Vagina (tissue), 2 donors: Measurements from ENCODE around the gene GJC2. TPM values are rescaled to one million over a fixed set of nuclear protein-coding genes. Genes with fewer than 3 reads are reported as not detected.
A peak's percentile ranks its signal among the peaks of the same experiment; 100 is the strongest.

Experiments used
- DNase-seq, 2 donors: peaks; one replicate each; pipeline ENCODE4 v3.0.0-alpha.2; 2017; ENCODE audit errors: extremely low spot score in 2 of 2
- H3K27ac ChIP-seq: fragments of 200-600 bp; sonication (generic); one replicate; pipeline ENCODE4 v1.5.1; 2019
- H3K27me3 ChIP-seq: fragments of 200-600 bp; sonication (generic); one replicate; pipeline ENCODE4 v1.5.1; 2019
- H3K36me3 ChIP-seq, 2 donors: fragments of 200-600 bp; sonication (generic); one replicate each; pipeline ENCODE4 v1.5.1; 2017 to 2019
- H3K4me1 ChIP-seq: fragments of 200-600 bp; sonication (generic); one replicate; pipeline ENCODE4 v1.5.1; 2019
- H3K4me3 ChIP-seq, 2 donors: fragments of 200-600 bp; sonication (generic); 1 replicate in 1 of 2; 2 replicates in 1 of 2; pipeline ENCODE4 v1.5.1; 2016 to 2019
- H3K9me3 ChIP-seq: fragments of 200-600 bp; sonication (generic); one replicate; pipeline ENCODE4 v1.5.1; 2019
- POLR2A ChIP-seq, 2 donors: fragments of 450-650 bp; IDR thresholded peaks; one replicate each; pipeline ENCODE4 v1.6.1; 2017; ENCODE audit warnings: antibody characterized with exemption in 2 of 2, mild to moderate bottlenecking in 2 of 2, moderate library complexity in 2 of 2
- POLR2AphosphoS5 ChIP-seq, 2 donors: sonication (generic); formaldehyde crosslinking; IDR thresholded peaks; one replicate each; pipeline ENCODE4 v1.9.0; 2017; ENCODE audit warnings: antibody characterized with exemption in 2 of 2, mild to moderate bottlenecking in 2 of 2, low read depth in 1 of 2; ENCODE audit not compliant: insufficient read depth in 1 of 2
- intact Hi-C: fragments of 100-400 bp; cut with DNase I; formaldehyde crosslinking; loops from one replicate; pipeline ENCODE4 v1.15.1; 2023
- total RNA-seq: library from RNA; depleted of rRNA; stranded (reverse); fragments of >200 nt; gene quantifications from one replicate; pipeline ENCODE4 v1.2.3, GENCODE V29; 2016
- TF ChIP-seq, protein P1 (sequence below), 3 experiments: fragments of 450-650 bp in 2 of 3; fragments of 200-600 bp in 1 of 3; sonication (generic) in 1 of 3; IDR thresholded peaks; one replicate each; pipeline ENCODE4 v1.5.1; 2017 to 2019; ENCODE audit warnings: antibody characterized with exemption in 3 of 3, mild to moderate bottlenecking in 2 of 3, moderate library complexity in 2 of 3

The GJC2 gene
- total RNA-seq, 1 donor from 2014 or later, result 4.4 TPM

DNA sequence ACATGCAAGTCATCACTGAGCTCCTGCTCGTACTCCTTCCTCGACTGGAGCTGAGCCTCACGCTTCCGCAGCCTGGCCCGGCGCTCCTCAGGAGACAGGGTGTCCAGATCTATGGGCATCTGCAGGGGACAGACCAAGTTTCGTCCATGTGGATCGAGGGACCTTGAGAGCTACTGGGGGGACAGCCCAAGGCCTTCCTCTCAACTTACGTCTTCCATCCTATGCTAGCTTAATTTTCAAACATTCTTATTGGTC lies 43.0 kb upstream of the GJC2 start:
- DNase-seq, result no peak
- intact Hi-C loops, result no loop called here
- no peaks in the 10 kb centered on the region for H3K27me3 ChIP-seq
- H3K36me3 ChIP-seq, result peaks cover 0 to 11% of the 10 kb centered on the region in 2 donors
- H3K27ac ChIP-seq, result no peak overlapping the region
- H3K4me3 ChIP-seq, result no peak overlapping the region
- no peak for TF ChIP-seq POLR2A (IDR thresholded peaks at IDR 0.05)
- TF ChIP-seq, protein P1, sequence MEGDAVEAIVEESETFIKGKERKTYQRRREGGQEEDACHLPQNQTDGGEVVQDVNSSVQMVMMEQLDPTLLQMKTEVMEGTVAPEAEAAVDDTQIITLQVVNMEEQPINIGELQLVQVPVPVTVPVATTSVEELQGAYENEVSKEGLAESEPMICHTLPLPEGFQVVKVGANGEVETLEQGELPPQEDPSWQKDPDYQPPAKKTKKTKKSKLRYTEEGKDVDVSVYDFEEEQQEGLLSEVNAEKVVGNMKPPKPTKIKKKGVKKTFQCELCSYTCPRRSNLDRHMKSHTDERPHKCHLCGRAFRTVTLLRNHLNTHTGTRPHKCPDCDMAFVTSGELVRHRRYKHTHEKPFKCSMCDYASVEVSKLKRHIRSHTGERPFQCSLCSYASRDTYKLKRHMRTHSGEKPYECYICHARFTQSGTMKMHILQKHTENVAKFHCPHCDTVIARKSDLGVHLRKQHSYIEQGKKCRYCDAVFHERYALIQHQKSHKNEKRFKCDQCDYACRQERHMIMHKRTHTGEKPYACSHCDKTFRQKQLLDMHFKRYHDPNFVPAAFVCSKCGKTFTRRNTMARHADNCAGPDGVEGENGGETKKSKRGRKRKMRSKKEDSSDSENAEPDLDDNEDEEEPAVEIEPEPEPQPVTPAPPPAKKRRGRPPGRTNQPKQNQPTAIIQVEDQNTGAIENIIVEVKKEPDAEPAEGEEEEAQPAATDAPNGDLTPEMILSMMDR (IDR thresholded peaks at IDR 0.05), result no peak
- TF ChIP-seq POLR2AphosphoS5 (IDR thresholded peaks at IDR 0.05; ENCODE audit: insufficient read depth in 1 of 2, low read depth in 1 of 2), result no peak
- H3K9me3 ChIP-seq, result no peaks in the 10 kb centered on the region
- H3K4me1 ChIP-seq, result peaks cover 45% of the 10 kb centered on the region

DNA sequence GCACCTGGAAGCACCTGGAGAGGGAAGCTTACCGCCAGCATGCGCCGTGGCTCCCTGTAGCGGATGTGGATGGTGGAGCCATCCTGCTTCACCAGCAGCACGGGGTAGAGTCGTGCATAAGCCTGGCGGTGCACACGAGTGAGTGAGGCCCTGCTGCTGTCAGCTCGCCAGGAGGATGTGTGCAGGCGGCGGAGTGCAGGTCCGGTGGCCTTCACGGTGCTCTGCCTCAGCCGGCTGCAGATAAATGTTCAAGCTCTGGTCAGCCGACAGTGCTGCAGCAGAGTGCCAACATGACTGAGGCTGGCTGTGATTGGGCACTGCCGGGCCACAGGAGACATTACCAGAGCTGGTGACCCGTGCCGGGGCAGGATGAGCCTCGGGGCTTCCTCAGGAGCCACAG lies 42.1 kb upstream of the GJC2 start:
- DNase-seq, result no peak
- intact Hi-C loops, result no loop called here
- peaks cover 0 to 11% of the 10 kb centered on the region in 2 donors for H3K36me3 ChIP-seq

DNA sequence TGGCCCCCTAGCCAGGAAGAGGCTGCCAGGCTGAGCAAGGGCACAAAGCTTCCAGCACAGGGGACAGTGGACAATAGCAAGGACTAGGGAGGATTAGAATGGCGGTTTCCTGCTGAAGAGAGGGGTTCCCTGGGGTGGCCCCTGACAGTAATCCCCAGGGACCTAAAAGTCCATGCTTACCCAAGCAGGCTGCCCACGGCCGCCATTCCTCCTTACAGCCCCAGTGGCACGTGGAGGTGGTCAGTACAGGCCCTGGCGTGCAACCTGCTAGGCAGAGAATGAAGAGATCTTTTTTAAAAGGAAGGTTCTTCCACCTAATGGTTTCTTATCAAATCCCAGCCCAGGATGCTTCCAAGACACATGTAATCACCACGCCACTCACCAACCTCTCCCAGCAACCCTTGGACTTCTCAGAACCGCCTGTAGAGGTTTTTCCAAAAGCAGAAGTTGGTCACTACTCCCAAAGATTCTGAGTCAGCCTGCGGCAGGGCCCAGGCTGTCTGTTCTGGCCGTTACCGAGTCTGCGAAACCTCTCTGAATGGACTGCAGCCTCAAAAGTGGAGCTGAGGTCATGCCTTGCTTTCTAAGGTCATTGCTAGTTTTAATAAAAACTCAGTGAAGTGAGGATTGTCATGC lies 41.6 kb upstream of the GJC2 start:
- intact Hi-C loops, result no loop called here
- Histone ChIP-seq H3K9me3 (no peaks in the 10 kb centered on the region), H3K36me3 (peaks cover 0 to 11% of the 10 kb centered on the region in 2 donors), H3K4me3 (peak overlapping the region; percentile 86 to 87), H3K27ac (peak overlapping the region; percentile 94), H3K4me1 (peaks cover 36% of the 10 kb centered on the region), H3K27me3 (no peaks in the 10 kb centered on the region)
- no peak for DNase-seq
- TF ChIP-seq POLR2A (IDR thresholded peaks at IDR 0.05) (no peak), POLR2AphosphoS5 (IDR thresholded peaks at IDR 0.05; ENCODE audit: insufficient read depth in 1 of 2, low read depth in 1 of 2) (no peak)
- TF ChIP-seq, protein P1 (IDR thresholded peaks at IDR 0.05), result no peak

More for the DNA sequence above, 42.1 kb upstream of the GJC2 start:
- Histone ChIP-seq H3K27me3 (no peaks in the 10 kb centered on the region), H3K27ac (no peak overlapping the region), H3K4me1 (peaks cover 36% of the 10 kb centered on the region), H3K9me3 (no peaks in the 10 kb centered on the region), H3K4me3 (no peak overlapping the region)
- TF ChIP-seq, protein P1 (IDR thresholded peaks at IDR 0.05), result no peak
- no peak for TF ChIP-seq POLR2AphosphoS5 (IDR thresholded peaks at IDR 0.05; ENCODE audit: insufficient read depth in 1 of 2, low read depth in 1 of 2)
- TF ChIP-seq POLR2A (IDR thresholded peaks at IDR 0.05), result no peak

DNA sequence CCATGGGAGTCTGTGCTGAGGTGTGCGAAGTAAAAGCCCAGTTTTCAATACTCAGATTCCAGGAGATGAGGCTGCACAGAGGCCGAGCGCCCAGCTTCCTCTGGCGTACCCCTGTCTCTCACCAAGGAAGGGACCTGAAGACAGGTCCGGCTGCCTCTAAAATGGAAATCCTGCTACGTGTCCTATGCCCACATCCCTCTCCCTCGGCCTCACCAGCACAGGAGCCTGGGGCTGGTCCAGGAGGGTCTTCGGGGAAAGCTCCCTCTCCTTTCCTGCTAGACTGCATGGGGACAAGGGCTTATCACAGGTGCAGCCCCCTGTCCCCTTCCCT lies 41.0 kb upstream of the GJC2 start:
- no peaks in the 10 kb centered on the region for H3K27me3 ChIP-seq
- H3K36me3 ChIP-seq, result peaks cover 0 to 11% of the 10 kb centered on the region in 2 donors
- intact Hi-C loops, result no loop called here
- no peak for TF ChIP-seq POLR2AphosphoS5 (IDR thresholded peaks at IDR 0.05; ENCODE audit: insufficient read depth in 1 of 2, low read depth in 1 of 2)
- TF ChIP-seq, protein P1 (IDR thresholded peaks at IDR 0.05), result no peak
- no peak for TF ChIP-seq POLR2A (IDR thresholded peaks at IDR 0.05)
- H3K9me3 ChIP-seq, result no peaks in the 10 kb centered on the region
- H3K4me1 ChIP-seq, result peaks cover 33% of the 10 kb centered on the region
- peak overlapping the region; percentile 86 to 87 for H3K4me3 ChIP-seq
- DNase-seq, result no peak
- H3K27ac ChIP-seq, result peak overlapping the region; percentile 94

DNA sequence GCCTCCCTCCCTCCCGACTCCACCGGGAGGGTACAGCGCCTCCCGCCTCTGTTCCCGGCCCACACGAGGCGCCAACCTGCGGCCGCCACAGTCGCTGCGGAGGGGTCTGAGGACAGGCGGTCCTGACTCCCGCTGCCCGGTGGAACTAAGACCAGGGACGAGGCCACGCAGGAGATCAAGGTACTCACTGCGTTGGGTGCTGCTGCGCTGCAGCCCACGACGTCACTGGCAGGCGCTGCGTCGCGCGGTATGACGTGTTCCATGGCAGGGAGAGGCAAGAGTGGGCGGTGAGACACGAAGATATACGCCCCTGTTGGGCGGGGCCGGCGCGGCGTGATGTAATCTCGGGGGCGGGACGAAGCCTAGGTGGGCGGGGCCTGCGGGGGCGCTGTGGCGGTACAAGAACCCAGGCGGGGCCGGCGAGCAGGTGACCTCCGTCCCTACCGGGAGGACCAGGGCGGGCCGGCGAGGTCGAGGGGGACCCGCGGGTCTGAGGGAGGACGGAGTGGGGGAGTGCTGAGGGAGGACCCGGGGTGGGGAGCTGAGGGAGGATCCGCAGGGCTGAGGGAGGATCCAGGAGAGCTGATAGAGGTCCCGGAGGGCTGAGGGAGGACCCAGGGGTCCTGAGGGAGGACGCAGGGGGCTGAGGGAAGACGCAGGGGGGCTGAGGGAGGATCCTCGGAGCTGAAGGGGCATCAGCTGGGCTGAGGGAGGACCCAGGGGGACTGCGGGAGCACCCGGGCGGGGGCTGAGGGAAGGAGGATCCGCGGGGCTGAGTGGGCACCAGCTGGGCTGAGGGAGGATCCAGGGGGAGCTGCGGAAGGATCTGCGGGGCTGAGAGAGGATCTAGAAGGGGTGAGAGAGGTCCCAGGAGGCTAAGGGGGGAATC lies 40.4 kb upstream of the GJC2 start, which contains the start of gene MRPL55:
Gene MRPL55, minus strand, starts transcription at position 227 of the 889 bp plus-strand sequence. CDS start 1,039 bp downstream, outside the sequence.
- TF ChIP-seq POLR2AphosphoS5 (IDR thresholded peaks at IDR 0.05; ENCODE audit: insufficient read depth in 1 of 2, low read depth in 1 of 2) (peak; percentile 99 to 100), POLR2A (IDR thresholded peaks at IDR 0.05) (peak; percentile 37 to 89)
- TF ChIP-seq, protein P1 (IDR thresholded peaks at IDR 0.05), result no peak
- peaks cover 27% of the 10 kb centered on the region for H3K4me1 ChIP-seq
- intact Hi-C loops, result no loop called here
- no peaks in the 10 kb centered on the region for H3K27me3 ChIP-seq
- peak in 1 of 2 donors; percentile 99 for DNase-seq
- H3K27ac ChIP-seq, result peak within 1 kb of the TSS; percentile 94
- peak within 1 kb of the TSS; percentile 86 to 87 for H3K4me3 ChIP-seq
- no peaks in the 10 kb centered on the region for H3K9me3 ChIP-seq
- peaks cover 0 to 11% of the 10 kb centered on the region in 2 donors for H3K36me3 ChIP-seq
